CD4-positive, alpha-beta memory T cell (primary cell): ENCODE data around the gene EXPH5. TPM values are rescaled to one million over a fixed set of nuclear protein-coding genes. Genes with fewer than 3 reads are reported as not detected.

Experiments
- CTCF ChIA-PET: fragments of 350-600 bp; sonication (Branson Sonifier 250); formaldehyde crosslinking; loops from one replicate; lab custom pipeline; 2021; ENCODE audit warnings: inconsistent platforms; ENCODE audit not compliant: partially characterized antibody; lab: Charles Lee
- POLR2A ChIA-PET: fragments of 350-600 bp; sonication (Branson Sonifier 250); formaldehyde crosslinking; loops from one replicate; lab custom pipeline; 2021; ENCODE audit not compliant: partially characterized antibody; lab: Charles Lee
- DNase-seq, 5 donors: peaks; one replicate each; pipeline versions ENCODE4 v3.0.0 to v3.0.0-alpha.2; 2020 to 2022; ENCODE audit warnings: mixed read lengths in 1 of 5
- H3K27ac ChIP-seq: one replicate; pipeline ENCODE4 v1.7.0; 2013; ENCODE audit warnings: low read depth, low read length
- H3K27me3 ChIP-seq: 2 replicates; pipeline ENCODE4 v1.7.0; 2013; ENCODE audit warnings: mild to moderate bottlenecking, low read length, moderate library complexity; ENCODE audit not compliant: insufficient read depth
- H3K36me3 ChIP-seq: 2 replicates; pipeline ENCODE4 v1.7.0; 2013; ENCODE audit warnings: mild to moderate bottlenecking, low read length, moderate library complexity; ENCODE audit not compliant: insufficient read depth
- H3K4me1 ChIP-seq: 2 replicates; pipeline ENCODE4 v1.7.0; 2013; ENCODE audit warnings: mild to moderate bottlenecking, low read length, moderate library complexity; ENCODE audit not compliant: insufficient read depth
- H3K4me3 ChIP-seq, 2 donors: one replicate each; pipeline ENCODE4 v1.7.0; 2013; ENCODE audit warnings: low read length in 2 of 2, mild to moderate bottlenecking in 1 of 2
- H3K9me3 ChIP-seq, 2 donors: one replicate each; pipeline ENCODE4 v1.7.0; 2013; ENCODE audit warnings: low read length in 2 of 2, control low read depth in 1 of 2; ENCODE audit not compliant: control insufficient read depth in 1 of 2
- H3K27ac Mint-ChIP-seq, 7 donors: one replicate each; pipeline ENCODE4 v1.8.0; 2020 to 2021; ENCODE audit warnings: mixed read lengths in 7 of 7, mild to moderate bottlenecking in 6 of 7, inconsistent platforms in 3 of 7, moderate library complexity in 3 of 7
- H3K27me3 Mint-ChIP-seq, 2 donors: one replicate each; pipeline ENCODE4 v1.8.0; 2020 to 2021; ENCODE audit warnings: mixed read lengths in 2 of 2
- H3K36me3 Mint-ChIP-seq, 2 donors: one replicate each; pipeline ENCODE4 v1.8.0; 2020 to 2021; ENCODE audit warnings: mixed read lengths in 2 of 2, inconsistent platforms in 1 of 2, mild to moderate bottlenecking in 1 of 2
- H3K4me1 Mint-ChIP-seq, 4 donors: one replicate each; pipeline ENCODE4 v1.8.0; 2020 to 2021; ENCODE audit warnings: mixed read lengths in 4 of 4, mild to moderate bottlenecking in 1 of 4
- H3K4me3 Mint-ChIP-seq, 8 donors: one replicate each; pipeline ENCODE4 v1.8.0; 2020 to 2021; ENCODE audit warnings: mixed read lengths in 8 of 8, mild to moderate bottlenecking in 7 of 8, moderate library complexity in 6 of 8, inconsistent platforms in 3 of 8
- H3K9me3 Mint-ChIP-seq, 8 donors: one replicate each; pipeline ENCODE4 v1.8.0; 2020 to 2021; ENCODE audit warnings: mixed read lengths in 8 of 8, mild to moderate bottlenecking in 5 of 8, inconsistent platforms in 3 of 8, moderate library complexity in 1 of 8
- intact Hi-C: fragments of 100-400 bp; cut with micrococcal nuclease; formaldehyde crosslinking; loops from one replicate; pipeline ENCODE4 v1.15.1; 2023
- polyA plus RNA-seq, 2 donors: library from polyadenylated mRNA; unstranded; fragments of 300-500 nt; fragmentation: Illumina TruSeq; gene quantifications; one replicate each; pipeline ENCODE4 v1.2.3, GENCODE V29; 2021
- total RNA-seq, 2 experiments: library from RNA; stranded (reverse); gene quantifications; one replicate each; pipeline ENCODE4 v1.2.3, GENCODE V29; 2021

Gene EXPH5
- total and polyA plus RNA-seq, 4 experiments from 2014 or later = 0.39 to 4.0 (median 1.8) TPM

DNA sequence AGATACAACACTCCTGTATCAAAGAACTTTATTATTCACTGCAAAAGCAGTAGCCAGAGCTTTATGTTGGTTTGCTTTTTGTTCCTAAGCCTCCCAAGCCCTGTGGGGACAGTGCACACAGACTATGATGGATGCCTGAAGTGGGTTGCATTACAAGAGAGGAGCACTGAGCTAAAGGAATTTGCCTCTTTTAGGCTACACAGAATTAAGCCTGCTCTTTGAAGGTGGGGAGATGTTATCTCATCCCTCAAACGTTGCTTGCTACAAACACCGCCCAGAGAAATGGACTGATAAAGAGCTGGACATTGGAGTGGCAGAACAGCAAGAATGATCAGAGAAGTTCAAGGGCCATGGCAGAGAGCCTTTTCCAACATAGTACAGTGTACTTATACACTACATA, 92.8 kb downstream of the EXPH5 start:
- Mint-ChIP-seq H3K4me1 (peaks cover 8 to 20% (median 16%) of the 10 kb centered on the region in 4 donors), H3K36me3 (peaks cover 4% of the 10 kb centered on the region in 2 donors), H3K9me3 (peaks cover 0 to 2% (median 0%) of the 10 kb centered on the region in 8 donors), H3K4me3 (peak overlapping the region in 2 of 8 donors; percentile 13 to 22), H3K27ac (peak overlapping the region in 2 of 7 donors; percentile 30 to 54), H3K27me3 (no peaks in the 10 kb centered on the region)
- no peak for DNase-seq
- ChIA-PET CTCF (no interaction called here), POLR2A (no interaction called here)
- Histone ChIP-seq H3K9me3 (no peaks in the 10 kb centered on the region), H3K4me3 (no peak overlapping the region), H3K27me3 (no peaks in the 10 kb centered on the region), H3K36me3 (no peaks in the 10 kb centered on the region), H3K4me1 (peaks cover 11% of the 10 kb centered on the region), H3K27ac (no peak overlapping the region)
- intact Hi-C loops = no loop called here

DNA sequence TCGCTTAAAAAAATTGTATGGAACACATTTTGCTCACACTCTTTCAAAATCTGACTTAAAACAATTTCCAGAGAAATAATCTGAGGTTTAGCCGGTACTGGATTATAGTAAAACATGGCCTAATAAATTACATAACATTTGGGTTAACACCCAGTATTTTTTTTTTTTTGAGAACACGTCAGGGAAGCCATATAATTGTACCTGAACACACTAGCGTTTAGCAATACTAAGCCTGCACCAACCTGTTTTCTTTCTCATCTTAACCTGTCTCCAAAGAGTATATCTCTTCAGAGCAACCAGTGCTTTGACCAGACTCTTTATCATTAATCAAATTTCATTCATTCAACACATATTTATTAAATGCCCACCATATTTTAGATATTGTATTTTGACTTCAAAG, 93.4 kb downstream of the EXPH5 start:
- H3K4me3 ChIP-seq = no peak overlapping the region
- intact Hi-C loops = no loop called here
- peak overlapping the region in 5 of 8 donors; percentile 9 to 91 (median 22) for H3K4me3 Mint-ChIP-seq
- ChIA-PET CTCF (no interaction called here), POLR2A (no interaction called here)
- peaks cover 10 to 20% (median 17%) of the 10 kb centered on the region in 4 donors for H3K4me1 Mint-ChIP-seq
- peak overlapping the region in 3 of 7 donors; percentile 29 to 66 (median 54) for H3K27ac Mint-ChIP-seq
- peaks cover 4% of the 10 kb centered on the region in 2 donors for H3K36me3 Mint-ChIP-seq
- H3K27me3 ChIP-seq = no peaks in the 10 kb centered on the region
- DNase-seq = no peak
- no peaks in the 10 kb centered on the region for H3K9me3 ChIP-seq
- H3K9me3 Mint-ChIP-seq = peaks cover 0 to 2% (median 0%) of the 10 kb centered on the region in 8 donors
- H3K27me3 Mint-ChIP-seq = no peaks in the 10 kb centered on the region
- no peaks in the 10 kb centered on the region for H3K36me3 ChIP-seq
- no peak overlapping the region for H3K27ac ChIP-seq
- H3K4me1 ChIP-seq = peaks cover 11% of the 10 kb centered on the region

DNA sequence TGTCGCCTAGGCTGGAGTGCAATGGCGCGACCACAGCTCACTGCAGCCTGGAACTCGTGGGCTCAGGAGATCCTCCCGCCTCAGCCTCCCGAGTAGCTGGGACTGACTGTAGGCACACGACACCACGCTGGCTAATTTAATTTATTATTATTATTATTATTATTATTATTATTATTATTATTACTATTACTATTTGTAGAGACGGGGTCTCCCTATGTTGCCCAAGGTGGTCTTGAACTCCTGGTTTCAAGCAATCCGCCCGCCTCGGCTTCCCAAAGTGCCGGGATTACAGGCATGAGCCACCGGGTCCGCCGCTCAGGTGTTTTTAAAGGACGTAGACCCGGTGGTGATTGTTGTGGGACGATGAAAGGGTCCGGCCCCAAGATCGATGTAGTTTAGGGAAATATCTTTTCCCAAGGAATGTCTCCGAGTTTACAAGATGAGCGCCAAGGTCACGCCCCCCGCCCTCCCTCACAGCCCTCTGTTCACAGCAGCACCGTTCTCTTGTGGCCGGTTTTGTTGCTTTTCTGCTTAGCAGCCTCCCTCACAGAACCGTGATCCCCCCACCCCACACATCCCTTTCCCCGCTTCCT, 94.7 kb downstream of the EXPH5 start:
- peaks cover 0 to 2% (median 0%) of the 10 kb centered on the region in 8 donors for H3K9me3 Mint-ChIP-seq
- POLR2A ChIA-PET = interaction anchor here (1.9 to 3.6 kb wide), 3 partner anchors 8 to 165 kb away, joined by 6 to 43 read pairs (median 10); partner anchors contain the start of genes C11orf65 and DDX10

DNA sequence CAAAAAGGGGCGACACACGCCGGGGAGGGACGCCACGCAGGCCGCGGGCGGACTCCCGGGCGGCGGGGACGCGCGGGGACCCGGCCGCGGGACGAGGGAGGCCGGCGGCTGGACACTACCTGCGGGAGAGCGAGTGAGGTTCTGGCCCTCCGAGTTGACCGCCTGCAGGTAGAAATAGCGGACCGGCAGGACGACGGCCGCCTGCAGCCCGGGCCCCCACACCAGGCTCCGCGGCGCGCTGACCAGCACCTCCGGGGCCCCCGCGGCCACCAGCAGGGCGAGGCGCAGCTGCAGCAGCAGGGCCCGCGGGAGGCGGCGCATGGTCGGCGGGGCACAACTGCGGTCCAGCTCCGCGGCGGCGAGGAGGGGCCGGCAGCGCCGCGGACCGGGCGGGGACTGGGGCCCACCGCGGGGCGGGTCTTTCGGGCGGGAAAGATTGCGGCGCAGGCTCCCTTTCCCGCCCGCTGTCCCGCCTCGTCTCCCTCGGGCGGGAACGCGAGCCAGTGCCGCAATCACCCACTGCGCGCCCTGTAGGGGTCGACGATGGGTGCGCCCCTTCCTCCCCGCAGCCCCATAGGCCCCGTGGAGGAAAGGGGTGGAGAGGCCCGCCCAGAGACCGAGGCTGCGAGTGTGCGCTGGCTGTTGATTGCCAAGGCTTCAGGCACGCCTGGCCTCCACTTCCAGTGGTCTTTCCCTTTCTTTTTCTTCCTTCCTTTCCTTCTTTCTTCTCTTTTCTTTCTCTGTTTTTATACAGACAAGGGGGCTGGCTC, 95.3 kb downstream of the EXPH5 start, which contains the start of gene POGLUT3:
Gene POGLUT3 (minus strand): TSS at position 339 of the 770 bp plus-strand sequence. CDS start 18 bp downstream, at position 321.
- Mint-ChIP-seq H3K27me3 (no peaks in the 10 kb centered on the region), H3K4me1 (peaks cover 17 to 32% (median 28%) of the 10 kb centered on the region in 4 donors), H3K27ac (peak within 1 kb of the TSS; percentile 93 to 100 (median 100)), H3K36me3 (peaks cover 4% of the 10 kb centered on the region in 2 donors), H3K9me3 (peaks cover 0 to 2% (median 0%) of the 10 kb centered on the region in 8 donors), H3K4me3 (peak within 1 kb of the TSS; percentile 97 to 100 (median 100))
- no peaks in the 10 kb centered on the region for H3K27me3 ChIP-seq
- H3K9me3 ChIP-seq = no peaks in the 10 kb centered on the region
- ChIA-PET CTCF (interaction anchor here (0.6 kb wide), 1 partner anchor 371 kb away, joined by 3 read pairs; no protein-coding TSS in a partner anchor), POLR2A (interaction anchor here (0.7 to 3.6 kb wide), 5 partner anchors 8 to 376 kb away, joined by 3 to 43 read pairs (median 6); partner anchors contain the start of genes ACAT1, C11orf65 and DDX10)
- H3K27ac ChIP-seq = peak within 1 kb of the TSS; percentile 90
- DNase-seq = peak; percentile 38 to 61 (median 46)
- H3K4me3 ChIP-seq = peak within 1 kb of the TSS; percentile 54 to 77
- H3K36me3 ChIP-seq = no peaks in the 10 kb centered on the region
- peaks cover 11% of the 10 kb centered on the region for H3K4me1 ChIP-seq
- intact Hi-C loops = loop anchor here (10.0 kb wide), 2 partner anchors 167 to 273 kb away; partner anchors contain the start of genes ATM, DDX10 and NPAT

More for the DNA sequence above, 94.7 kb downstream of the EXPH5 start:
- Histone ChIP-seq H3K4me1 (peaks cover 11% of the 10 kb centered on the region), H3K27ac (peak overlapping the region; percentile 90), H3K27me3 (no peaks in the 10 kb centered on the region), H3K36me3 (no peaks in the 10 kb centered on the region), H3K4me3 (peak overlapping the region in 1 of 2 donors; percentile 77), H3K9me3 (no peaks in the 10 kb centered on the region)
- intact Hi-C loops = loop anchor here (10.0 kb wide), 2 partner anchors 166 to 274 kb away; partner anchors contain the start of genes ATM, DDX10 and NPAT
- CTCF ChIA-PET = interaction anchor here (0.6 kb wide), 1 partner anchor 372 kb away, joined by 3 read pairs; no protein-coding TSS in a partner anchor
- Mint-ChIP-seq H3K4me1 (peaks cover 17 to 30% (median 27%) of the 10 kb centered on the region in 4 donors), H3K4me3 (peak overlapping the region; percentile 82 to 92 (median 88)), H3K36me3 (peaks cover 4% of the 10 kb centered on the region in 2 donors), H3K27me3 (no peaks in the 10 kb centered on the region), H3K27ac (peak overlapping the region; percentile 54 to 96 (median 88))
- no peak for DNase-seq

DNA sequence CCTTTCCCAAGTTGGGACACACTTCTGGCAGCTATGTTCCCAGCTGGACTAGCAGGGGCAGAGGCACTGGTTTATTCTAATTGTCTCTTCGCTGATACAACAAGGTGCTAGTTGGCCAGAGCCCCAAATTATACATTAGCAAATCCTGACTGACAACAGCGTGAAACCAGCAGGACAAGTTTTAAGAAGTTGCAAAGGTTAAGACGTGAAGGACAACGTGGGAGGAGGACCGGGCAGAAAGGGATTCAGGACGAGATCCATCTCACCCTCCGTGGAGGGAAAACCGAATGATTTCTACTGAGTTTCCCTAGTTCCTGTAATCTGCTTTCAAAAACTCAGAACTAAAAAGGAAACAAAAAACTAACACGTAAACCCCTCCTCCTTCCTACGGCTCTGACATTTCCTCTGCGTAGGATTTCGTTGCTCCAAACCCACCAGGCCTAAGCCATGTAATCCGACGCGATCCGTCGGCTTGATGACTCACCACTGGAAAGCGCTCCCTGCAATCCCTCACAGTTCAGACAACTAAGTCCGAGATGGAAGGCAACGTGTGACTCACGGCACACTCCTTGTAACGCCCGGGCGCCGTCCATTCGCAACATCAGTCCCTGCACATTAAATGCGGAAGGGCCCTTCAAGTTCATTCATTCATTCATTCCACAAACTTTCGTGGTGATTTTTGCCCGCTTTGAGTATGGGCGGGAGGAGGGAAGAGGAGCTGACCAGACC, 96.1 kb downstream of the EXPH5 start:
- no peaks in the 10 kb centered on the region for H3K27me3 ChIP-seq
- peaks cover 19 to 32% (median 28%) of the 10 kb centered on the region in 4 donors for H3K4me1 Mint-ChIP-seq
- peaks cover 11% of the 10 kb centered on the region for H3K4me1 ChIP-seq
- ChIA-PET POLR2A (interaction anchor here (0.7 to 3.6 kb wide), 6 partner anchors 9 to 376 kb away, joined by 3 to 43 read pairs (median 4); partner anchors contain the start of genes ACAT1, C11orf65 and DDX10), CTCF (no interaction called here)
- H3K27ac ChIP-seq = peak overlapping the region; percentile 90
- H3K9me3 ChIP-seq = no peaks in the 10 kb centered on the region
- H3K27ac Mint-ChIP-seq = peak overlapping the region; percentile 93 to 100 (median 100)
- intact Hi-C loops = loop anchor here (1.0 to 10.0 kb wide), 4 partner anchors 30 to 273 kb away; partner anchors contain the start of genes ATM, C11orf65, DDX10 and EXPH5
- H3K9me3 Mint-ChIP-seq = peaks cover 0 to 2% (median 0%) of the 10 kb centered on the region in 8 donors
- H3K27me3 Mint-ChIP-seq = no peaks in the 10 kb centered on the region
- H3K4me3 ChIP-seq = peak overlapping the region; percentile 54 to 77
- no peaks in the 10 kb centered on the region for H3K36me3 ChIP-seq
- peaks cover 4% of the 10 kb centered on the region in 2 donors for H3K36me3 Mint-ChIP-seq
- H3K4me3 Mint-ChIP-seq = peak overlapping the region; percentile 97 to 100 (median 100)
- peak; percentile 73 to 88 (median 77) for DNase-seq

DNA sequence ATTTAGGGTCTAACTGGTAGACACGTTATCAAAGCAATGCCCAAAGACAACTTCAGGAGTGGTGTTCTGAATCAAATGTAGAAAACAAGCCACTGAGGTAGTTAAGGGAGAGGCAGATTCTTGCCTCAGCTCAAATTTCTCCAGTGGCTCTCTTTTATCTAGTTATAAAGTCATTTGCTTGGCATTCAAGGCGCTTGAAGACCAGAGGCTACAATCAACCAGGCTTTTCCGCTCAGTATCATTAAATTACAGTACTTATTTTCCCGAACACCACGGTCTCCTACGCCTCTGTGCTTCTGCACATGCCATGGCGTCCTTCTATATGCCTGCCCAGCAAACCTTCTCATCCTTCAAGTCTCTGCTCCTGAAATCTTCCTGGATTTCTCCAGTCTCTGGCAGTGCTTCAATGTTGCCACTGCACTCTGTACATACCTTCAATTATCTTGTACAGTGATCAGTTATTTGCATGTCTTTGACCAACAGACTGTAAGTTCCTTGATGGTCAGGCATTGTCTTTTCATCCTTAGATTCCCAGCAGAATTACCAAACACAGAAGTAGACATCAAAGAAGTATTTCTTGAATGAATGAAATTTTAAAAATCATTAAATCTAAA, 96.8 kb downstream of the EXPH5 start:
- H3K4me3 Mint-ChIP-seq = peak overlapping the region in 7 of 8 donors; percentile 97 to 100 (median 99)

More for the DNA sequence above, 96.8 kb downstream of the EXPH5 start:
- no peaks in the 10 kb centered on the region for H3K27me3 ChIP-seq
- peak overlapping the region; percentile 90 for H3K27ac ChIP-seq
- no peaks in the 10 kb centered on the region for H3K27me3 Mint-ChIP-seq
- H3K27ac Mint-ChIP-seq = peak overlapping the region; percentile 93 to 100 (median 100)
- H3K36me3 ChIP-seq = no peaks in the 10 kb centered on the region
- H3K9me3 Mint-ChIP-seq = peaks cover 0 to 2% (median 0%) of the 10 kb centered on the region in 8 donors
- no peak overlapping the region for H3K4me3 ChIP-seq
- ChIA-PET POLR2A (interaction anchor here (1.2 to 3.6 kb wide), 4 partner anchors 29 to 488 kb away, joined by 3 to 43 read pairs (median 6); partner anchors contain the start of genes C11orf65, CUL5 and DDX10), CTCF (no interaction called here)
- H3K4me1 Mint-ChIP-seq = peaks cover 22 to 32% (median 29%) of the 10 kb centered on the region in 4 donors
- intact Hi-C loops = loop anchor here (1.0 to 10.0 kb wide), 4 partner anchors 29 to 272 kb away; partner anchors contain the start of genes ATM, C11orf65, DDX10 and EXPH5
- H3K9me3 ChIP-seq = no peaks in the 10 kb centered on the region
- H3K4me1 ChIP-seq = peaks cover 11% of the 10 kb centered on the region
- DNase-seq = peak in 2 of 5 donors; percentile 1 to 2
- H3K36me3 Mint-ChIP-seq = peaks cover 4% of the 10 kb centered on the region in 2 donors
